BE2C (cell line): ENCODE results near the gene GARS1.

Experiments used
- DNase-seq: peaks from one replicate; pipeline ENCODE4 v3.0.0-alpha.2; 2020
- H3K27me3 ChIP-seq: fragments of 250-450 bp; sonication (Bioruptor Pico); 2 replicates; pipeline ENCODE4 v1.5.1; 2020; ENCODE audit warnings: mild to moderate bottlenecking
- H3K36me3 ChIP-seq: fragments of 250-450 bp; sonication (Bioruptor Pico); 2 replicates; pipeline ENCODE4 v1.5.1; 2020; ENCODE audit warnings: mild to moderate bottlenecking
- H3K4me1 ChIP-seq: fragments of 250-450 bp; sonication (Bioruptor Pico); 2 replicates; pipeline ENCODE4 v1.5.1; 2020
- H3K4me3 ChIP-seq: 2 replicates; pipeline ENCODE4 v1.5.1; 2011; ENCODE audit warnings: low read depth, low read length
- H3K9me3 ChIP-seq: fragments of 250-450 bp; sonication (Bioruptor Pico); 2 replicates; pipeline ENCODE4 v1.5.1; 2020
- TF ChIP-seq, protein P1 (sequence below): IDR thresholded peaks from 2 replicates; pipeline ENCODE4 v1.5.1; 2012; ENCODE audit warnings: mild to moderate bottlenecking, low read depth, low read length

GARS1 gene

DNA sequence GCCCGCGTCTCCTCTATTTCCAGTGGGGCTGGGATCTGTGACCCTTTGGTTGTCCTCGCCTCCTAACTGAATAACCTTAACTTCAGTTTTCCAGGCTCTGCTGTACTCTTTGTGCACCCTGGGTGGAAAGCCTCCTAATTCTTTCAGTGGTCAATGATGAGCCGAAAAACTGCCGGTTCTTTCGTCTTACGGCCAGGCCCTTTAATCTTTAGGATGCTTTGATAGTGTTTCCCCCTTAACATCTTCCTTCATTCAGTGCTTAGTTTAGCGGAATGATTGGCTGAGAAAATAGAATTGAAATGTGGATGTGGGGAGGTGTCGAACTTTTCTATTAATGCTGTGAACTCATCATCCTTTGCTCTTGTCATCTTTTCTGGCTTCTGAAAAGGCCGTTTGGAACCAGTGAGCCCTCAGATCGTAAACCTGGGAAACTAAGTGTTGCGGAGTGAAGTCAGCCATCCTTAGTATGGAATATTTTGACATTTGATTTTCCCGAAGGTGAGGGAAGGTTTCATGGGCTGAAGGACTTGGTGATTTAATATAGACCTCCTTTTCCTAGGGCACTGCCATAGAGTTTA lies 847 bp downstream of the GARS1 start:
- H3K4me1 ChIP-seq = 0 out of 2 replicates have a peak, but pooled peaks cover 2% of the 10 kb centered on the region
- no peaks in the 10 kb centered on the region for H3K27me3 ChIP-seq
- H3K9me3 ChIP-seq = no peaks in the 10 kb centered on the region
- TF ChIP-seq, protein P1, sequence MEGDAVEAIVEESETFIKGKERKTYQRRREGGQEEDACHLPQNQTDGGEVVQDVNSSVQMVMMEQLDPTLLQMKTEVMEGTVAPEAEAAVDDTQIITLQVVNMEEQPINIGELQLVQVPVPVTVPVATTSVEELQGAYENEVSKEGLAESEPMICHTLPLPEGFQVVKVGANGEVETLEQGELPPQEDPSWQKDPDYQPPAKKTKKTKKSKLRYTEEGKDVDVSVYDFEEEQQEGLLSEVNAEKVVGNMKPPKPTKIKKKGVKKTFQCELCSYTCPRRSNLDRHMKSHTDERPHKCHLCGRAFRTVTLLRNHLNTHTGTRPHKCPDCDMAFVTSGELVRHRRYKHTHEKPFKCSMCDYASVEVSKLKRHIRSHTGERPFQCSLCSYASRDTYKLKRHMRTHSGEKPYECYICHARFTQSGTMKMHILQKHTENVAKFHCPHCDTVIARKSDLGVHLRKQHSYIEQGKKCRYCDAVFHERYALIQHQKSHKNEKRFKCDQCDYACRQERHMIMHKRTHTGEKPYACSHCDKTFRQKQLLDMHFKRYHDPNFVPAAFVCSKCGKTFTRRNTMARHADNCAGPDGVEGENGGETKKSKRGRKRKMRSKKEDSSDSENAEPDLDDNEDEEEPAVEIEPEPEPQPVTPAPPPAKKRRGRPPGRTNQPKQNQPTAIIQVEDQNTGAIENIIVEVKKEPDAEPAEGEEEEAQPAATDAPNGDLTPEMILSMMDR = no peak
- no peak for DNase-seq
- peaks cover 22% of the 10 kb centered on the region for H3K36me3 ChIP-seq
- H3K4me3 ChIP-seq = peak overlapping the region; percentile 96

GRCh38 chr7:30596014-30596641 lies 1.4 kb downstream of the GARS1 start:
- DNase-seq = peak; percentile 19
- Histone ChIP-seq H3K4me3 (peak overlapping the region; percentile 96), H3K36me3 (peaks cover 28% of the 10 kb centered on the region), H3K27me3 (no peaks in the 10 kb centered on the region), H3K4me1 (0 out of 2 replicates have a peak, but pooled peaks cover 2% of the 10 kb centered on the region), H3K9me3 (no peaks in the 10 kb centered on the region)
- TF ChIP-seq, protein P1 = no peak

DNA sequence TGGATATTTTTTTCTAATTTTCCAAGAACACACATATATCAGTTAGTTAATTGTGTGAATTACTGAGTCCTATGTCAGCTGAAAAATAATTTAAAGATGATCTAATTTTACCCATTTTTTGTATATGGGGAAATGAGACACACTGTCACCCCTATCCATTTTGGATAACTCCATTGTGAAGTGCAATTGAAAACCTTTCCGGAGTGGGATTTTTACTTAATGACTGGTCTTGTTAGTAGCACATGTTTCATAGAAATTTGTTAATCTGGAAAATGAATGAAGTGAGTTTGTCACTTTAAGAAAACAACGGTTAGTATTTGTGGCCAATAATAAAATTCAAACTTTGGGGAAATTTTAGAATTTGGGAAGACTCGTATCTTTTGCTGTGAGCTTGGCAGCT lies 2.0 kb downstream of the GARS1 start:
- Histone ChIP-seq H3K4me3 (peak overlapping the region; percentile 96), H3K36me3 (peaks cover 34% of the 10 kb centered on the region), H3K27me3 (no peaks in the 10 kb centered on the region), H3K9me3 (no peaks in the 10 kb centered on the region), H3K4me1 (0 out of 2 replicates have a peak, but pooled peaks cover 2% of the 10 kb centered on the region)
- no peak for DNase-seq
- TF ChIP-seq, protein P1 = no peak

DNA sequence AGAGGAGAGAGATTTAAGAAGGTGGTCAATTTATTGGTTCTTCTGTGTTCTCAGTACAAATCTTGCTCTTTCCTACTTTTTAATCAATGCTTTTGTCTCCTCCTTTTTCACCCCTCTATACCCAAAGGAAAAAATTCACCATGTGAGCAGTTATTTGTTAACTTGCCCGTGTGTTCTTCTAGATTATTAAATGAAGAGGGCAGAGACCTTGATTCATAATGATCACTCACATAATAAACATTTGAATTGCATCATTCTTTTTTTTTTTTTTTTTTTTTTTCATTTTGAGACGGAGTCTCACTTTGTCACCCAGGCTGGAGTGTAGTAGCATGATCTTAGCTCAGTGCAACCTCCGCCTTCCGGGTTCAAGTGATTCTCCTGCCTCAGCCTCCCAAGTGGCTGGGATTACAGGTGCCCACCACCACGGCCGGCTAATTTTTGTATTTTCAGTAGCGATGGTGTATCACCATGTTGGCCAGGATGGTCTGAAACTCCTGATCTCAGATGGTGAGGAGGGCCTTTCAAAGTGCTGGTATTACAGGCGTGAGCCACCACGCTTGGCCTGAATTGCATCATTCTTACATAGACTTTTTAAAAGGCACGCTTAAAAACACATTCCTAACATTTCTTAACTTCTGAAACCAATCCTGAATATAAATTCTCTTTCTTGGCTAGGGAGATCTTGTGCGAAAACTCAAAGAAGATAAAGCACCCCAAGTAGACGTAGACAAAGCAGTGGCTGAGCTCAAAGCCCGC lies 3.6 kb downstream of the GARS1 start:
- Histone ChIP-seq H3K4me3 (peak overlapping the region; percentile 96; the same call in 1 of the 2 replicates), H3K27me3 (no peaks in the 10 kb centered on the region), H3K4me1 (0 out of 2 replicates have a peak, but pooled peaks cover 2% of the 10 kb centered on the region), H3K36me3 (peaks cover 50% of the 10 kb centered on the region), H3K9me3 (no peaks in the 10 kb centered on the region)
- TF ChIP-seq, protein P1 = no peak
- no peak for DNase-seq

GRCh38 chr7:30604901-30605300 lies 10.2 kb downstream of the GARS1 start:
- Histone ChIP-seq H3K36me3 (peaks cover 98% of the 10 kb centered on the region), H3K4me1 (no peaks in the 10 kb centered on the region), H3K27me3 (no peaks in the 10 kb centered on the region), H3K9me3 (no peaks in the 10 kb centered on the region), H3K4me3 (no peak overlapping the region)
- peak; percentile 23 for DNase-seq
- TF ChIP-seq, protein P1 = no peak
